Measurements from ENCODE around the gene C1orf198. TPM values are rescaled to one million over a fixed set of nuclear protein-coding genes. Genes with fewer than 3 reads are reported as not detected.

The C1orf198 gene
- total RNA-seq, 1 donor = 75.6 TPM

- H3K4me3 ChIP-seq (ENCODE audit: low read depth, low read length) = peak overlapping the region; percentile 63
- DNase-seq (ENCODE audit: low read depth) = peak; percentile 74
Observed at GRCh38 chr1:230869500-230869899, 1.2 kb upstream of the C1orf198 start.

GRCh38 chr1:230868736-230869385 is 540 bp upstream of the C1orf198 start:
- peak overlapping the region; percentile 63 for H3K4me3 ChIP-seq (ENCODE audit: low read depth, low read length)
- no peak for TF ChIP-seq CTCF (IDR thresholded peaks at IDR 0.05; ENCODE audit: insufficient read depth, low read length)
- DNase-seq (ENCODE audit: low read depth) = peak; percentile 46

More at GRCh38 chr1:230869500-230869899, 1.2 kb upstream of the C1orf198 start:
- no peak for TF ChIP-seq CTCF (IDR thresholded peaks at IDR 0.05; ENCODE audit: insufficient read depth, low read length)

- DNase-seq (ENCODE audit: low read depth) = peak; percentile 24
- H3K4me3 ChIP-seq (ENCODE audit: low read depth, low read length) = peak overlapping the region; percentile 95
- no peak for TF ChIP-seq CTCF (IDR thresholded peaks at IDR 0.05; ENCODE audit: insufficient read depth, low read length)
Observed at GRCh38 chr1:230867101-230867902, 1.0 kb downstream of the C1orf198 start.

GRCh38 chr1:230866171-230867070 is 1.9 kb downstream of the C1orf198 start:
- peak; percentile 72 for DNase-seq (ENCODE audit: low read depth)
- no peak for TF ChIP-seq CTCF (IDR thresholded peaks at IDR 0.05; ENCODE audit: insufficient read depth, low read length)
- H3K4me3 ChIP-seq (ENCODE audit: low read depth, low read length) = peak overlapping the region; percentile 95

GRCh38 chr1:230865062-230865817 is 3.1 kb downstream of the C1orf198 start:
- no peak for DNase-seq (ENCODE audit: low read depth)
- H3K4me3 ChIP-seq (ENCODE audit: low read depth, low read length) = peak overlapping the region; percentile 95
- TF ChIP-seq CTCF (IDR thresholded peaks at IDR 0.05; ENCODE audit: insufficient read depth, low read length) = no peak

GRCh38 chr1:230864441-230864840 is 3.9 kb downstream of the C1orf198 start:
- H3K4me3 ChIP-seq (ENCODE audit: low read depth, low read length) = peak overlapping the region; percentile 95
- TF ChIP-seq CTCF (IDR thresholded peaks at IDR 0.05; ENCODE audit: insufficient read depth, low read length) = no peak
- DNase-seq (ENCODE audit: low read depth) = no peak
